OCI-LY1 (cell line): ENCODE data around the gene SLC9A9.
"Not testable (repeated sequence)": the region's sequence is repeated elsewhere in the genome, so short reads cannot be mapped to it uniquely, and the experiment has no call there.

Experiments
- H2AFZ ChIP-seq: fragments of 200-600 bp; sonication (generic), shearing (Covaris generic); 2 replicates; pipeline ENCODE4 v1.6.0; 2014; ENCODE audit warnings: antibody characterized with exemption, mild to moderate bottlenecking, low read length
- H3F3A ChIP-seq: fragments of 200-600 bp; sonication (generic), shearing (Covaris generic); 2 replicates; pipeline ENCODE4 v1.6.0; 2014; ENCODE audit warnings: mild to moderate bottlenecking, antibody characterized with exemption, low read length, moderate library complexity; ENCODE audit not compliant: insufficient read depth
- H3K27ac ChIP-seq: fragments of 200-600 bp; sonication (generic); 2 replicates; pipeline ENCODE4 v1.5.1; 2014; ENCODE audit warnings: low read length, mixed run types, mild to moderate bottlenecking, low read depth; ENCODE audit not compliant: poor library complexity, severe bottlenecking
- H3K27me3 ChIP-seq: fragments of 200-600 bp; sonication (generic); 2 replicates; pipeline ENCODE4 v1.6.0; 2014; ENCODE audit warnings: antibody characterized with exemption, mild to moderate bottlenecking, low read length, moderate library complexity; ENCODE audit not compliant: insufficient read depth
- H3K36me3 ChIP-seq: fragments of 200-600 bp; sonication (generic); 2 replicates; pipeline ENCODE4 v1.6.1; 2014; ENCODE audit warnings: mild to moderate bottlenecking, antibody characterized with exemption, low read length, moderate library complexity, mixed read lengths; ENCODE audit not compliant: insufficient read depth
- H3K4me1 ChIP-seq: fragments of 200-600 bp; sonication (generic); 2 replicates; pipeline ENCODE4 v1.5.1; 2014; ENCODE audit warnings: mild to moderate bottlenecking, low read length, moderate library complexity; ENCODE audit not compliant: insufficient read depth, severe bottlenecking
- H3K4me2 ChIP-seq: fragments of 200-600 bp; sonication (generic), shearing (Covaris generic); 2 replicates; pipeline ENCODE4 v1.6.1; 2014; ENCODE audit warnings: low read length
- H3K4me3 ChIP-seq: fragments of 200-600 bp; sonication (generic); 2 replicates; pipeline ENCODE4 v1.5.1; 2014; ENCODE audit warnings: low read length, low read depth, mild to moderate bottlenecking, mixed read lengths; ENCODE audit not compliant: poor library complexity, severe bottlenecking
- H3K79me2 ChIP-seq: fragments of 200-600 bp; shearing (Covaris generic); 2 replicates; pipeline ENCODE4 v1.6.1; 2016; ENCODE audit warnings: mixed run types, low read length, mixed read lengths; ENCODE audit not compliant: insufficient read depth
- H3K9ac ChIP-seq: fragments of 200-600 bp; sonication (generic), shearing (Covaris generic); 2 replicates; pipeline ENCODE4 v1.6.1; 2014; ENCODE audit warnings: mild to moderate bottlenecking, low read length, mixed read lengths
- H3K9me2 ChIP-seq: fragments of 200-600 bp; sonication (generic), shearing (Covaris generic); 2 replicates; pipeline ENCODE4 v1.6.1; 2014; ENCODE audit warnings: low read depth, mild to moderate bottlenecking, low read length, mixed read lengths
- H3K9me3 ChIP-seq: fragments of 200-600 bp; shearing (Covaris generic); 2 replicates; pipeline ENCODE4 v1.6.1; 2014; ENCODE audit warnings: low read length, mixed read lengths
- H4K20me1 ChIP-seq: fragments of 200-600 bp; sonication (generic), shearing (Covaris generic); 2 replicates; pipeline ENCODE4 v1.6.0; 2016; ENCODE audit warnings: mild to moderate bottlenecking, low read length; ENCODE audit not compliant: insufficient read depth
- EZH2 ChIP-seq: fragments of 200-600 bp; sonication (generic), shearing (Covaris generic); IDR thresholded peaks from 2 replicates; pipeline ENCODE4 v1.8.0; 2017; ENCODE audit warnings: borderline replicate concordance, mixed run types, mild to moderate bottlenecking, antibody characterized with exemption, low read length, moderate library complexity, mixed read lengths
- TF ChIP-seq, protein P1 (sequence below): fragments of 200-600 bp; sonication (generic), shearing (Covaris generic); IDR thresholded peaks from 2 replicates; pipeline ENCODE4 v1.5.1; 2017; ENCODE audit warnings: mild to moderate bottlenecking, antibody characterized with exemption, low read length, moderate library complexity, mixed read lengths

The SLC9A9 gene

DNA sequence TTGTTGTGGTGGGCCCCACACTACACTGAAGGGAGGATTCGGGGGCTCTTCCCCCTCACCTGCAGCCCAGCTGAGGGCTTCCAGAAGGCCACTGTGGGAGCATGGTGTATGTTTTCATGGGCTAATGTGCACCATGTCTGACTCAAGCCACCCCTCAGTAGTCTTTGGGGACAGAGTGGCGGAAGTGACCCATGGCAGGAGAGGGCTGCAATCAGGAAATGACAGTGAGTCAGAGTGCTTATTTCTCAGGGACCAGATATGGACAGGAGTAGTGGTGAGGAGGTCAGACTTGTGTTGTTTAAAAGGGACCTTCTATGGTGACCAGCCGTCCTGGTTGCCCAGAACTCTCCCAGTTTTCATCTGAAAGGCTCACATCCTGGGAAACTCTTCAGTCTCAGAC lies 32.8 kb upstream of the SLC9A9 start:
- H3F3A ChIP-seq, result no peaks in the 10 kb centered on the region
- no peaks in the 10 kb centered on the region for H3K79me2 ChIP-seq
- H3K36me3 ChIP-seq, result no peaks in the 10 kb centered on the region
- TF ChIP-seq, protein P1, sequence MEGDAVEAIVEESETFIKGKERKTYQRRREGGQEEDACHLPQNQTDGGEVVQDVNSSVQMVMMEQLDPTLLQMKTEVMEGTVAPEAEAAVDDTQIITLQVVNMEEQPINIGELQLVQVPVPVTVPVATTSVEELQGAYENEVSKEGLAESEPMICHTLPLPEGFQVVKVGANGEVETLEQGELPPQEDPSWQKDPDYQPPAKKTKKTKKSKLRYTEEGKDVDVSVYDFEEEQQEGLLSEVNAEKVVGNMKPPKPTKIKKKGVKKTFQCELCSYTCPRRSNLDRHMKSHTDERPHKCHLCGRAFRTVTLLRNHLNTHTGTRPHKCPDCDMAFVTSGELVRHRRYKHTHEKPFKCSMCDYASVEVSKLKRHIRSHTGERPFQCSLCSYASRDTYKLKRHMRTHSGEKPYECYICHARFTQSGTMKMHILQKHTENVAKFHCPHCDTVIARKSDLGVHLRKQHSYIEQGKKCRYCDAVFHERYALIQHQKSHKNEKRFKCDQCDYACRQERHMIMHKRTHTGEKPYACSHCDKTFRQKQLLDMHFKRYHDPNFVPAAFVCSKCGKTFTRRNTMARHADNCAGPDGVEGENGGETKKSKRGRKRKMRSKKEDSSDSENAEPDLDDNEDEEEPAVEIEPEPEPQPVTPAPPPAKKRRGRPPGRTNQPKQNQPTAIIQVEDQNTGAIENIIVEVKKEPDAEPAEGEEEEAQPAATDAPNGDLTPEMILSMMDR, result no peak
- no peak for TF ChIP-seq EZH2
- H3K4me2 ChIP-seq, result no peak overlapping the region
- no peak overlapping the region for H3K27ac ChIP-seq
- no peaks in the 10 kb centered on the region for H3K27me3 ChIP-seq
- H4K20me1 ChIP-seq, result no peaks in the 10 kb centered on the region
- no peak overlapping the region for H3K9ac ChIP-seq
- no peaks in the 10 kb centered on the region for H3K9me2 ChIP-seq
- H2AFZ ChIP-seq, result no peak overlapping the region
- no peak overlapping the region for H3K4me3 ChIP-seq
- no peaks in the 10 kb centered on the region for H3K4me1 ChIP-seq
- no peaks in the 10 kb centered on the region for H3K9me3 ChIP-seq

DNA sequence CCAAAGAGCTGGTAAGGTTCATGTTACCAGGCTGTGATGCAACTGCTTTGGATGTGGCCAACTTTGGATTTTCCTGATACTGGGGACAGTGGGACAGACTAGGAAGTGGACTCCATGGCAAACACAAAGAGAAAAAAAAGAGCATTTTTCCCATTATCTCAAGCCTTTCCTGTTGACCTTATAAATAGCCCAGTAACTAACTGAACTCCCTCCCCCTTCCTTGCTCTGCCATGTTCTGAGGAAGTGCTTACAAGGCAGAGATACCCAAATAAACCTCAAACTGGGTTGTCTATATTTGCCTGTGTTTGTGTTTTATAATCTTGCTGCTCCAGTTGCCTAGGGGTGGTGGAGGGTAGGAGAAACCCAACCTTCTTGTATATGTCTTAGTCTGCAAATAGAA lies 27.3 kb upstream of the SLC9A9 start:
- no peak overlapping the region for H3K4me3 ChIP-seq
- no peak overlapping the region for H3K4me2 ChIP-seq
- H3K4me1 ChIP-seq, result no peaks in the 10 kb centered on the region
- no peak overlapping the region for H2AFZ ChIP-seq
- no peak overlapping the region for H3K27ac ChIP-seq
- no peaks in the 10 kb centered on the region for H3F3A ChIP-seq
- H3K9me2 ChIP-seq, result no peaks in the 10 kb centered on the region
- no peaks in the 10 kb centered on the region for H3K27me3 ChIP-seq
- no peaks in the 10 kb centered on the region for H3K36me3 ChIP-seq
- TF ChIP-seq, protein P1, result no peak
- TF ChIP-seq EZH2, result no peak
- no peak overlapping the region for H3K9ac ChIP-seq
- no peaks in the 10 kb centered on the region for H3K9me3 ChIP-seq
- no peaks in the 10 kb centered on the region for H3K79me2 ChIP-seq
- no peaks in the 10 kb centered on the region for H4K20me1 ChIP-seq

DNA sequence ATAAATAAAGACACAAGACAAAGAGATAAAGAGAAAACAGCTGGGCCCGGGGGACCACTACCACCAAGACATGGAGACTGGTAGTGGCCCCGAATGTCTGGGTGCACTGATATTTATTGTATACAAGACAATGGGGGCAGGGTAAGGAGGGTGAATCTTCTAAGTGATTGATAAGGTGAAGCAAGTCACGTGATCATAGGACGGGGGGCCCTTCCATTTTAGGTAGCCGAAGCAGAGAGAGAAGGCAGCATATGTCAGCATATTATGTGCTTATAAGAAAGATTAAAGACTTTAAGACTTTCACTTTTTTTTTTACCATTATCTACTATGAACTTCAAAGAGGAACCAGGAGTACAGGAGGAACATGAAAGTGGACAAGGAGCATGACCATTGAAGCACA lies 25.3 kb upstream of the SLC9A9 start:
- H3K4me3 ChIP-seq, H3K36me3 ChIP-seq, H3K9me3 ChIP-seq, H3K9me2 ChIP-seq, H3K79me2 ChIP-seq, H3K27ac ChIP-seq, H3F3A ChIP-seq, H3K9ac ChIP-seq, H3K4me2 ChIP-seq, H3K4me1 ChIP-seq, H2AFZ ChIP-seq, H4K20me1 ChIP-seq, H3K27me3 ChIP-seq: not testable (repeated sequence)

DNA sequence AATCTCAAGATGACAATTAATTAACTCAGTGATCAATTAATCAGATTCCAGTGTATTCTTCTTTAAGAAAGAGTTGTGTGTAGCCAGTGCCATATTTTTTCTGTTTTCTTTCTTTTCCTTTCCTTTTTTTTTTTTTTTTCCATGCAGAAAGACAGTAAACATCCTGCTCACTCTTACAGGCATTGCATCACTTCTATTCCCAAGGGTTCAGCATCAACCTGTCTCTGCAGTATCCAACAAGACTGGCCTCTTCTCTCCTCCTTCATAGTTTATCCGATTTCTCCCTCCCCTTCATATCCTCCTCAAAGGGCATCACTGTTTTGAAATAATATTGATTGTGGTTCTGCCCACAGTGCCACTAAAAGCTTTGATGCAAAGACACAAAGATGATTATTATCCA lies 17.0 kb upstream of the SLC9A9 start:
- Histone ChIP-seq H3K4me3 (no peak overlapping the region), H3F3A (no peaks in the 10 kb centered on the region), H2AFZ (no peak overlapping the region), H3K4me2 (no peak overlapping the region), H3K27me3 (no peaks in the 10 kb centered on the region), H3K79me2 (no peaks in the 10 kb centered on the region), H3K9me2 (no peaks in the 10 kb centered on the region), H3K4me1 (no peaks in the 10 kb centered on the region), H3K9me3 (no peaks in the 10 kb centered on the region), H4K20me1 (no peaks in the 10 kb centered on the region), H3K9ac (no peak overlapping the region), H3K36me3 (no peaks in the 10 kb centered on the region), H3K27ac (no peak overlapping the region)
- TF ChIP-seq EZH2, result no peak
- TF ChIP-seq, protein P1, result no peak
